ENCODE measurements around the gene SCN8A. TPM values are rescaled to one million over a fixed set of nuclear protein-coding genes. Genes with fewer than 3 reads are reported as not detected.

SCN8A gene
- total RNA-seq: 0.53 and 1.1 TPM in 2 replicates

GRCh38 chr12:51591016-51591901 lies at the start of gene SCN8A:
Gene SCN8A (plus strand): TSS chr12:51591233. CDS start chr12:51662818, 71,585 bp downstream.

GRCh38 chr12:51848326-51848727 lies 257.3 kb downstream of the SCN8A start, which contains the start of gene FIGNL2:
Gene FIGNL2 (minus strand): TSS chr12:51848718. CDS start chr12:51822413, 26,305 bp downstream.

Other genes with a start within 250 kb of the SCN8A start
- gene CELA1, start 244.6 kb upstream of the SCN8A start, total RNA-seq: not detected in 2 replicates
- gene GALNT6, start 199.8 kb upstream of the SCN8A start, total RNA-seq: 64.8 and 94.2 TPM in 2 replicates
- 1.2 and 1.9 TPM in 2 replicates for gene SLC4A8, start 166.4 kb upstream of the SCN8A start, total RNA-seq

Measured in mammary microvascular endothelial cell (primary cell).